BLaER1 treated with 17β-estradiol and CSF1 and Interleukin-3, amounts not matched to agents 10 nM and 100 nM (cell line): ENCODE data around the gene KHNYN.

Experiments
- H3K27ac ChIP-seq, 11 experiments: shearing (Covaris generic); formaldehyde crosslinking; 2 replicates each; pipeline ENCODE4 v1.8.1; 2022
- H3K27me3 ChIP-seq, 11 experiments: shearing (Covaris generic); formaldehyde crosslinking; 2 replicates each; pipeline ENCODE4 v1.8.1; 2022
- H3K36me3 ChIP-seq, 11 experiments: shearing (Covaris generic); formaldehyde crosslinking; 2 replicates each; pipeline ENCODE4 v1.8.1; 2022
- H3K4me1 ChIP-seq, 10 experiments: shearing (Covaris generic); formaldehyde crosslinking; 2 replicates each; pipeline ENCODE4 v1.8.1; 2022
- H3K4me2 ChIP-seq, 11 experiments: shearing (Covaris generic); formaldehyde crosslinking; 2 replicates each; pipeline ENCODE4 v1.8.1; 2022
- H3K4me3 ChIP-seq, 10 experiments: shearing (Covaris generic); formaldehyde crosslinking; 2 replicates each; pipeline ENCODE4 v1.8.1; 2022
- H3K9ac ChIP-seq, 11 experiments: shearing (Covaris generic); formaldehyde crosslinking; 2 replicates each; pipeline ENCODE4 v1.8.1; 2022
- H3K9me3 ChIP-seq, 11 experiments: shearing (Covaris generic); formaldehyde crosslinking; replicated peaks in 1 of 11; 2 replicates each; pipeline ENCODE4 v1.8.1; 2022
- H4K20me1 ChIP-seq, 11 experiments: shearing (Covaris generic); formaldehyde crosslinking; 2 replicates each; pipeline ENCODE4 v1.8.1; 2022
- Cebpa-rat ChIP-seq, 11 experiments: shearing (Covaris generic); IDR thresholded peaks; 2 replicates each; pipeline ENCODE4 v1.8.1; 2022

The KHNYN gene

DNA sequence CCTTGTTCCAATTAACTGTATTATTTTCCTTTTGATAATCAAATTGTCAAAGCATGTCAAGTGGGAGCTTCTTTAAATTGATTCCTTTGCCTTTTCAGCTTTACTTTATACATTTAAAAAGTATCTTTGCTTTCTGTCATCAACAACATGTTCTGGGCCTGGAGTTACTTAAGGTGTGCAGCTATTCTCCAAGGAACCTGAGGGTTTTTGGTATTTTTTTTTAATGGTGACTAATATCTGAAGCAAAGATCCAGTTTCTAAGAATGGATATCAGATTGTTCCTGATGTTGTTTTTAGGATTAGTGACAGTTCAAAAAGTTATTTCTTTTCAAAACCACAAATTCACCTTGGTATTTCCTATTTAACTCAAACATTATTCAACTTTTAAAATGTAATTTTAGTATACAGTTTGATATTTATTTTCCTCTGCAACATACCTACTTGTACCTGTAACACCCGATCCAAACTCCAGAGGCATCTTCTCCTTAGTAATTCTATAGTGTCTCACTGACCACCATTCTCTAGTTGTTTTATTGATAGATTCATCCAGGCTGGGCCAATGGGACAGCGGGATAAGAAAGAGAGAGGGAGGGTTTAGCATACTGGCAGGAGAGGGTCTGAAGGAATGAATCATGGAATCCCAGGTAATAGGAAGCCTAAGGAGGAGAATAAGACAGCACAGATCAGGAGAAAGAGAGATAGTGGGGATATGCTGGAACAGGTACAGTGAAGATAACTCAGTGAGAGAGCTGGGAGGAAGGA is 3.4 kb upstream of the KHNYN start:
- Histone ChIP-seq H4K20me1 (peaks cover 0 to 10% (median 7%) of the 10 kb centered on the region in 11 experiments; a peak in 12 of 22 replicates), H3K4me1 (peaks cover 54 to 89% (median 81%) of the 10 kb centered on the region in 10 experiments), H3K9me3 (no peaks in the 10 kb centered on the region), H3K36me3 (no peaks in the 10 kb centered on the region), H3K4me2 (peak overlapping the region in 9 of 11 experiments; percentile 30 to 99 (median 98); a peak in 17 of 22 replicates), H3K9ac (no peak overlapping the region), H3K4me3 (no peak overlapping the region), H3K27me3 (peaks cover 0 to 4% (median 0%) of the 10 kb centered on the region in 11 experiments; a peak in 1 of 22 replicates), H3K27ac (no peak overlapping the region)
- no peak for TF ChIP-seq Cebpa-rat (IDR thresholded peaks at IDR 0.05)

DNA sequence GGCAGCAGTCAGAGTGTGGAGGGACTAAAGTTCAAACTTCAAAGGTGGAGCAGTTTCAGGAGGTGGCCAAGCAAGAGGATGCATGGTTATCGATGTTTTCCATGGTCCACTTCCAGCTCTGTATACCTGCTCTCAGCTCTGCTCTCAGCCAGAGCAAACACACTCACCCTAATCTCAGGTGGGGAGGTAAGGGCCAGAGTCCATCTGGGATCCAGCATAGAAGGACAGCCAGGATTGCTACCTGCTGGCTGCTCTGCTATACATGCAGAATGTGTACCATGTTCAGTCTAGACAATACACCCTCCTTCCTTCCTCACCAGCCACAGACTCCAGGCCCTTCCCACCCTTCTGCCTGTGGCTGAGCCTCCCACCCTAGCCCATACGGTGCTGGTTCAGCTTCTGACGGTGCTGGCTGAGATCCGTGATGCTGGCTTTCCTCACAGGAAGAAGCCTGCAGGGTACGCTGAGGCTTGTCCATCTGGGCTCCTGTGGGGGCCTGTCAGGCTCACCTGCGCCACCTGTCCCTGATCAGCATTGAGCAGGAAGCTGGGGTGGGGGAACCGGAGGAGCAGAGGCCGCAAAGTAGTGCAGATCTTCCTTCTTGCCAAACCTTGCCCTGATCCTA is 2.7 kb upstream of the KHNYN start:
- peaks cover 59 to 89% (median 81%) of the 10 kb centered on the region in 10 experiments for H3K4me1 ChIP-seq
- H3K9me3 ChIP-seq: no peaks in the 10 kb centered on the region
- H4K20me1 ChIP-seq: peaks cover under 1 to 15% (median 12%) of the 10 kb centered on the region in 11 experiments; a peak in 15 of 22 replicates
- H3K27ac ChIP-seq: no peak overlapping the region
- peak overlapping the region in 1 of 11 experiments; percentile 3; a peak in 1 of 22 replicates for H3K9ac ChIP-seq
- H3K27me3 ChIP-seq: peaks cover 0 to 4% (median 0%) of the 10 kb centered on the region in 11 experiments; a peak in 1 of 22 replicates
- peak overlapping the region in 8 of 11 experiments; percentile 37 to 99 (median 98); a peak in 16 of 22 replicates for H3K4me2 ChIP-seq
- no peak for TF ChIP-seq Cebpa-rat (IDR thresholded peaks at IDR 0.05)
- H3K4me3 ChIP-seq: no peak overlapping the region
- H3K36me3 ChIP-seq: peaks cover under 1 to 2% (median 1%) of the 10 kb centered on the region in 11 experiments; a peak in 18 of 22 replicates

GRCh38 chr14:24427537-24428508 is 1.9 kb upstream of the KHNYN start:
- Histone ChIP-seq H3K4me1 (peaks cover 59 to 89% (median 81%) of the 10 kb centered on the region in 10 experiments), H3K4me2 (peak overlapping the region; percentile 26 to 99 (median 98)), H3K9ac (peak overlapping the region in 2 of 11 experiments; percentile 19 to 98; a peak in 4 of 22 replicates), H4K20me1 (peaks cover 4 to 23% (median 19%) of the 10 kb centered on the region in 11 experiments; a peak in 15 of 22 replicates), H3K27me3 (peaks cover 0 to 4% (median 0%) of the 10 kb centered on the region in 11 experiments; a peak in 1 of 22 replicates), H3K4me3 (no peak overlapping the region), H3K27ac (peak overlapping the region in 7 of 11 experiments; percentile 8 to 49 (median 36); a peak in 9 of 22 replicates), H3K36me3 (peaks cover 9 to 10% (median 9%) of the 10 kb centered on the region in 11 experiments), H3K9me3 (no peaks in the 10 kb centered on the region)
- TF ChIP-seq Cebpa-rat (IDR thresholded peaks at IDR 0.05): no peak

- peaks cover 18 to 20% (median 19%) of the 10 kb centered on the region in 11 experiments for H3K36me3 ChIP-seq
- TF ChIP-seq Cebpa-rat (IDR thresholded peaks at IDR 0.05): no peak
- no peaks in the 10 kb centered on the region for H3K27me3 ChIP-seq
- H3K4me2 ChIP-seq: peak overlapping the region; percentile 88 to 99 (median 98)
- peaks cover 4 to 29% (median 21%) of the 10 kb centered on the region in 11 experiments; a peak in 15 of 22 replicates for H4K20me1 ChIP-seq
- no peaks in the 10 kb centered on the region for H3K9me3 ChIP-seq
- peak overlapping the region in 7 of 10 experiments; percentile 82 to 91 (median 83); a peak in 9 of 20 replicates for H3K4me3 ChIP-seq
- peaks cover 54 to 89% (median 82%) of the 10 kb centered on the region in 10 experiments for H3K4me1 ChIP-seq
- H3K27ac ChIP-seq: peak overlapping the region; percentile 96 to 99 (median 98)
- peak overlapping the region; percentile 94 to 99 (median 97) for H3K9ac ChIP-seq
Observed at GRCh38 chr14:24428628-24429394, 943 bp upstream of the KHNYN start.

DNA sequence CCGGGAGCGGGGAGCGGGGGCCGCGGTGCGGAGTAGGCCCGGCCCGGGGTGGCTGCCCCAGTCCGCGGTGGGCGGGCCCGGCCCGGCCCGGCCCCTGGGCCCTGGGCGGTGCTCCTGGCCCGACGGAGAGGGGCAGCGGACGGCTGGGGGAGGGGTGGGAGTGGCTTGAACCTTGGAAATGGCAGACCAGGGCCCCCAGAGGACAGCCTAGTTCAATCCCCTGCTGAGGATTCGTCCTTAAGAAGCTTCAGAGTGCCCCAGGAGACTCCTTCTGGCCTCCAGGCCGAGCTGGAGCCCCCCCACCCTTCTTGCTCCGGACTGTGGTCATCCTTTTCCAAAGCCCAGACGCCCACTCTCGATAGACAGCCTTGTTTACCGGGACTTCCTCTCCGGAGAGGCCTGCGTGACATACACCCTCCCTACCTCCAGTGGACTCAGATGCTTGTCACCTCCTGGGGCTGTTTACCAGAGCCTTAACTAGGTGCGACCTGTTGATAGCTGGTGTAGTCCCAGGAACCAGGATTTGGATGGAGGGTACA is 458 bp downstream of the KHNYN start:
- Histone ChIP-seq H3K4me2 (peak overlapping the region; percentile 88 to 99 (median 98)), H3K27me3 (no peaks in the 10 kb centered on the region), H4K20me1 (peaks cover 4 to 29% (median 21%) of the 10 kb centered on the region in 11 experiments; a peak in 15 of 22 replicates), H3K9ac (peak overlapping the region; percentile 94 to 99 (median 97)), H3K36me3 (peaks cover 22 to 34% (median 28%) of the 10 kb centered on the region in 11 experiments), H3K27ac (peak overlapping the region; percentile 96 to 99 (median 98)), H3K9me3 (no peaks in the 10 kb centered on the region), H3K4me1 (peaks cover 61 to 93% (median 86%) of the 10 kb centered on the region in 10 experiments), H3K4me3 (peak overlapping the region; percentile 78 to 91 (median 84))
- TF ChIP-seq Cebpa-rat (IDR thresholded peaks at IDR 0.05): no peak

- no peaks in the 10 kb centered on the region for H3K27me3 ChIP-seq
- no peak for TF ChIP-seq Cebpa-rat (IDR thresholded peaks at IDR 0.05)
- no peaks in the 10 kb centered on the region for H3K9me3 ChIP-seq
- H3K4me2 ChIP-seq: peak overlapping the region; percentile 88 to 99 (median 98)
- H3K27ac ChIP-seq: peak overlapping the region; percentile 96 to 99 (median 98)
- H3K4me3 ChIP-seq: peak overlapping the region; percentile 78 to 91 (median 84)
- H4K20me1 ChIP-seq: peaks cover 4 to 36% (median 21%) of the 10 kb centered on the region in 11 experiments; a peak in 15 of 22 replicates
- peak overlapping the region; percentile 94 to 99 (median 97) for H3K9ac ChIP-seq
- H3K36me3 ChIP-seq: peaks cover 22 to 38% (median 31%) of the 10 kb centered on the region in 11 experiments
- peaks cover 61 to 93% (median 87%) of the 10 kb centered on the region in 10 experiments for H3K4me1 ChIP-seq
Observed at GRCh38 chr14:24430682-24431568, 1.2 kb downstream of the KHNYN start.
